GM21825 (cell line): ENCODE measurements around the gene HDAC7.

ENCODE experiments used
- ATAC-seq: cut with Tn5 transposase; IDR thresholded peaks from one replicate; pipeline ENCODE4 v1.9.1; 2021; ENCODE audit warnings: mild to moderate bottlenecking, moderate library complexity; ENCODE audit not compliant: unreplicated experiment

HDAC7 gene

DNA sequence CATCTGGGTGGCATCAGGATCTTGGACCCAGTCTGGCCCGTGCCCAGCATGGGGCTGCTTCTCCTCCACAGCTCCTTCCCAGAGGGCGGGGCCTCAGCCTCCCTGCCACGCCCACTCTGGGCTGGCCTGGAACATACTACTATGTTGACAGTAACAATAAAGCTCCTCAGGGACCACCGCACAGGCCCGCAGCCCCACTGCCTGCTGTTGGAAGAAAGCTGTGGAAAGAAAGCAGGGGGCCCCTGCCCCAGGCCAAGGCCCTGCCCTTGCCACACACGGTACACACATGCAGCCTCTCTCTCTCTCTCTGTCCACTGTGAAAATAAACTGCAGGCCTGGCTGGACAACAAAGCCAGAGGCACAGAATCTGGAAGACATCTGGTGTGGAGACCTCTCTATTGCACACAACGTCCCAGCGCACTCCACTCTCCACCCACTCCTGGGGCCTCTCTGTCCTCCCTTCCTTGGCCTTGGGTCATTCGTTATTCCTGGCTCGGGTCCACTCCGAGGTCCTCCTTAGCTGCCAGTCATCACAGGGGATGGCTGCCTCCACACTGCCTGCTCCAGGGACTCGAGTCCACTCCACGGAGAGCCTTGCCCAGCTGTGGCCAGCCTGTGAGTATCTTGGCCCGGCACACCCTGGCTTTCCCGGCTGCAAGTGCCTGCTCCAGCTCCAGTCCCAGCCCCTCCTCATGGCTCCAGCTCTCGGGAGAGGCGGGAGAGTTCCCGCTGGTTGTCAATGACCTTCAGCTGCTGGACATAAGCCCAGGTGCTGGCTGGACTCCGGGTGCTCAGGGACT, 82.6 kb downstream of the HDAC7 start:
- no peak for ATAC-seq

DNA sequence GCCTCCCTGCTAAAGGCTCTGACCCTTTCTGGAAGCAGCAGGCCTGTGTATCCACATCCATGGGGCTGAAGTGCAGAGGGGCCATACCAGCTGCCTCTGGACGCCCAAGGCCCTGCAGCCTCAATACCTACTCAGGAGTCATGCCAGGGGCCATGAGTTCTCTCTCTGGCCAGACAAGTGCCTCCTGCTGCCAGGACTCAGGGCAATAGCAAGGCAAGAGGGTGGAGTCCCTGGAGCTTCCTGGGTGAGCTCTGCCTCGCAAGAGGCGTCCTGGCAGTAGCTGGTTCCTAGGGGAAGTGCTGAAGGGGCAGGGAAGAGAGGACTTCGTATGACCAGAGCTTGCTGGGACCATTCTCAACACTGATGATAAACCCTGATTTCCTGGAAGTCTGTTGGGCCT, 83.5 kb downstream of the HDAC7 start:
- ATAC-seq, result no peak

DNA sequence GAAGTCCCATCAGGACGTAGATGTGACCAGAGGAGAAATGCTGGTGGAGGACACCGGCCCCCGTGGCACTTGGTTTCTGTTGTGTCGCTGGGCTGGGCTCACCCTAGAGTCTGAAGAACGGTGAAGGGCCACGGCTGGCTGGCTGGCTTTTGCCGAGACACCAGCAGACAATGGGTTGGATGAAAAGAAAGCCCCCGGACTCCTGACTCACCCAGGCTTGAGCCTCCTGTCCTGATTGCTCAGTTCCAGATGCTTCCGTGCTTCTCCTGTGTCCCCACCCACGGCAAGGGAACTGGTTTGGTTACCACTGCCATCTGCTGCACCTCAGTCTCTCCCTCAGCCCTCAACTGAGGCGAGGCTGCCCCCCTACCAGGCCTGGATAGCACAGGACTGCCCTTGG, 84.1 kb downstream of the HDAC7 start:
- no peak for ATAC-seq

DNA sequence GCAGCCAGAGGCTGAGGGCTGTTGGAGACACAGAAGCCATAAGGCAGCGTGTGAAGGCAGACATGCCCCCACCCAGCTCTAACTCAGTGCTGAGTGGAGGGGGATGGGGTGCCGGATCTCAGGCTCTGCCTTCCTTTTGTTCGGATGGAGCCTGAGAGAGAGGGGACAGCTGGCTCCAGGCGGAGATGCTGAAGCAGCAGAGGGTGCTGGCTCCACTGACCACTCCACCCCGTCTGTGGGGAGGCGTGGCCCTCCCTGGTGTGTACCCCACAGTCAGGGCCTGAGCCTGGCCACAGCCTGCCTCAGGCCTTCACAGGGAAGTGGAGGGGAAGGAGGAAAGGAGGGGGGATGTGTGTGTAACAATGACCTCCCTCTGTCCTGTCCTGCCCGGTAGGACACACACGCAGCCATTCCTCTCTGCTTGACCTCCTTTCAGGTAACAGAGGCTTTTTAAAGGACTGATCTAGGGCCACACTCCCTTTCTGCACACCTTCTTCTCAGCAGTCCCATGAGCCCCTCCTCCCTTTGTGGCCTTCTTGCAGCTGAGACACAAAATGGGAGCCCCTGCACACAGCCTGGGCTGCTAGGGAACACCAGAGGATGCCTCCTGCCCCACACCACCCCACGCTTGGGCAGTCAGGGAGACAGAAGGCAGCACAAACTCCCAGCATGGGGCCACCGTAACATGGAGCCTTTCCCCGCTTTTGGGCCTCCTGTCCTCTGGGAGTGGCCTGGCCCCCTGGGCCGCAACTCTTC, 84.8 kb downstream of the HDAC7 start:
- no peak for ATAC-seq

DNA sequence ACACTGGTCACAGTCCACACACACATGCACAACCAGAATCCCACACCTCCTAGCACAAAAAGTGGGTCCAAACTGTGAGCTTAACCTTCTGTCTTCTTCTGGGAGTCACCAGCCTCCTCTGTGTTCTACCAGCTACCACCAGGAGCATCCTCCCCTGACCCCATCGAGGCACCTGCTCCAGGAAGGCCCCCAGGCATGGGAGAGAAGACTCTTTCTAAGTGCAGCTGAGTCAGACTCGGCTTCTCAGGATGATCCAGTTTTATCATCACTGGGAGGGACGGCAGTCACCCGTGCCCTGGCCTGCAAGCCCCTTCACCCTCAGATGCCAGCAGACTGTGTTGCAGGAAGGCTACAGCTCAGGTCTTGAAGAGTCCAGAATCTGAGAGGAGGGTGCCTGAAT, 86.6 kb downstream of the HDAC7 start:
- ATAC-seq, result no peak
